ENCODE data around the gene ACTR8. TPM values are rescaled to one million over a fixed set of nuclear protein-coding genes. Genes with fewer than 3 reads are reported as not detected.

Gene ACTR8
- total RNA-seq, 3 donors from 2014 or later (not counting 1 experiment from before 2014, with no cell fraction given), result 32.5 to 54.2 (median 41.5) TPM

- no peaks in the 10 kb centered on the region for H3K27me3 Mint-ChIP-seq (ENCODE audit: low read depth in 2 of 2)
- TF ChIP-seq CTCF (IDR thresholded peaks at IDR 0.05), result no peak
- peaks cover 5 to 13% of the 10 kb centered on the region in 2 donors for H3K4me1 Mint-ChIP-seq
- no peaks in the 10 kb centered on the region for H3K27me3 ChIP-seq (ENCODE audit: control insufficient read depth, insufficient read depth, low read length)
- H3K36me3 ChIP-seq (ENCODE audit: control insufficient read depth, insufficient read depth, low read length), result peaks cover 21% of the 10 kb centered on the region
- DNase-seq, result no peak
- no peak overlapping the region for H3K4me3 ChIP-seq (ENCODE audit: low read length)
- H3K27ac ChIP-seq (ENCODE audit: low read length), result no peak overlapping the region
- H3K27ac Mint-ChIP-seq, result no peak overlapping the region
- WGBS (ENCODE audit: insufficient coverage), result 94% methylated on average over 3 of the region's 3 CpGs
- ATAC-seq, result no peak
- H3K9me3 Mint-ChIP-seq, result no peaks in the 10 kb centered on the region
- H3K4me1 ChIP-seq (ENCODE audit: control insufficient read depth, insufficient read depth, low read length), result no peaks in the 10 kb centered on the region
- no peak overlapping the region for H3K4me3 Mint-ChIP-seq
- intact Hi-C loops (cut with micrococcal nuclease), result no loop called here
- H3K36me3 Mint-ChIP-seq, result peaks cover 8% of the 10 kb centered on the region
- H3K9me3 ChIP-seq (ENCODE audit: control insufficient read depth, insufficient read depth, low read length), result no peaks in the 10 kb centered on the region
Measured at GRCh38 chr3:53862241-53862640, 19.7 kb downstream of the ACTR8 start.

GRCh38 chr3:53860196-53860595, 21.8 kb downstream of the ACTR8 start:
- no peaks in the 10 kb centered on the region for H3K27me3 ChIP-seq (ENCODE audit: control insufficient read depth, insufficient read depth, low read length)
- H3K27me3 Mint-ChIP-seq (ENCODE audit: low read depth in 2 of 2), result no peaks in the 10 kb centered on the region
- H3K9me3 Mint-ChIP-seq, result no peaks in the 10 kb centered on the region
- 73% methylated on average over 4 of the region's 4 CpGs for WGBS (ENCODE audit: insufficient coverage)
- H3K36me3 Mint-ChIP-seq, result peaks cover 8% of the 10 kb centered on the region
- H3K4me3 ChIP-seq (ENCODE audit: low read length), result no peak overlapping the region
- H3K27ac Mint-ChIP-seq, result no peak overlapping the region
- H3K4me1 ChIP-seq (ENCODE audit: control insufficient read depth, insufficient read depth, low read length), result no peaks in the 10 kb centered on the region
- H3K9me3 ChIP-seq (ENCODE audit: control insufficient read depth, insufficient read depth, low read length), result no peaks in the 10 kb centered on the region
- peaks cover 14% of the 10 kb centered on the region for H3K36me3 ChIP-seq (ENCODE audit: control insufficient read depth, insufficient read depth, low read length)
- no peak overlapping the region for H3K4me3 Mint-ChIP-seq
- ATAC-seq (no peak), DNase-seq (no peak)
- TF ChIP-seq CTCF (IDR thresholded peaks at IDR 0.05), result no peak
- H3K27ac ChIP-seq (ENCODE audit: low read length), result no peak overlapping the region
- intact Hi-C loops (cut with micrococcal nuclease), result no loop called here
- H3K4me1 Mint-ChIP-seq, result peaks cover 5 to 18% of the 10 kb centered on the region in 2 donors

GRCh38 chr3:53859178-53859577, 22.8 kb downstream of the ACTR8 start:
- no peak overlapping the region for H3K4me3 Mint-ChIP-seq
- no peaks in the 10 kb centered on the region for H3K9me3 ChIP-seq (ENCODE audit: control insufficient read depth, insufficient read depth, low read length)
- intact Hi-C loops (cut with micrococcal nuclease), result no loop called here
- no peaks in the 10 kb centered on the region for H3K9me3 Mint-ChIP-seq
- H3K4me1 ChIP-seq (ENCODE audit: control insufficient read depth, insufficient read depth, low read length), result no peaks in the 10 kb centered on the region
- no peak for TF ChIP-seq CTCF (IDR thresholded peaks at IDR 0.05)
- no peak overlapping the region for H3K27ac Mint-ChIP-seq
- H3K4me3 ChIP-seq (ENCODE audit: low read length), result no peak overlapping the region
- H3K4me1 Mint-ChIP-seq, result peaks cover 5 to 13% of the 10 kb centered on the region in 2 donors
- 98% methylated on average over 5 of the region's 6 CpGs for WGBS (ENCODE audit: insufficient coverage)
- peaks cover 7% of the 10 kb centered on the region for H3K36me3 ChIP-seq (ENCODE audit: control insufficient read depth, insufficient read depth, low read length)
- DNase-seq (no peak), ATAC-seq (no peak)
- no peak overlapping the region for H3K27ac ChIP-seq (ENCODE audit: low read length)
- H3K36me3 Mint-ChIP-seq, result peaks cover 8% of the 10 kb centered on the region
- H3K27me3 Mint-ChIP-seq (ENCODE audit: low read depth in 2 of 2), result no peaks in the 10 kb centered on the region
- H3K27me3 ChIP-seq (ENCODE audit: control insufficient read depth, insufficient read depth, low read length), result no peaks in the 10 kb centered on the region

- Mint-ChIP-seq H3K27me3 (ENCODE audit: low read depth in 2 of 2) (no peaks in the 10 kb centered on the region), H3K4me1 (peaks cover 5 to 13% of the 10 kb centered on the region in 2 donors), H3K27ac (no peak overlapping the region), H3K4me3 (no peak overlapping the region), H3K9me3 (no peaks in the 10 kb centered on the region), H3K36me3 (peaks cover 8% of the 10 kb centered on the region)
- intact Hi-C loops (cut with micrococcal nuclease), result no loop called here
- Histone ChIP-seq H3K4me1 (ENCODE audit: control insufficient read depth, insufficient read depth, low read length) (no peaks in the 10 kb centered on the region), H3K27ac (ENCODE audit: low read length) (no peak overlapping the region), H3K27me3 (ENCODE audit: control insufficient read depth, insufficient read depth, low read length) (no peaks in the 10 kb centered on the region), H3K4me3 (ENCODE audit: low read length) (no peak overlapping the region), H3K9me3 (ENCODE audit: control insufficient read depth, insufficient read depth, low read length) (no peaks in the 10 kb centered on the region), H3K36me3 (ENCODE audit: control insufficient read depth, insufficient read depth, low read length) (peaks cover 2% of the 10 kb centered on the region)
- ATAC-seq (no peak), DNase-seq (no peak)
- no peak for TF ChIP-seq CTCF (IDR thresholded peaks at IDR 0.05)
- WGBS (ENCODE audit: insufficient coverage), result 83% methylated on average over 7 of the region's 7 CpGs
Measured at GRCh38 chr3:53858096-53858741, 23.7 kb downstream of the ACTR8 start.

All from natural killer cell (primary cell).